GM03348 (cell line): ENCODE results near the gene PIGM.

Source experiments
- DNase-seq: peaks from one replicate; pipeline ENCODE4 v3.0.0; 2012; ENCODE audit warnings: low spot score

PIGM gene

DNA sequence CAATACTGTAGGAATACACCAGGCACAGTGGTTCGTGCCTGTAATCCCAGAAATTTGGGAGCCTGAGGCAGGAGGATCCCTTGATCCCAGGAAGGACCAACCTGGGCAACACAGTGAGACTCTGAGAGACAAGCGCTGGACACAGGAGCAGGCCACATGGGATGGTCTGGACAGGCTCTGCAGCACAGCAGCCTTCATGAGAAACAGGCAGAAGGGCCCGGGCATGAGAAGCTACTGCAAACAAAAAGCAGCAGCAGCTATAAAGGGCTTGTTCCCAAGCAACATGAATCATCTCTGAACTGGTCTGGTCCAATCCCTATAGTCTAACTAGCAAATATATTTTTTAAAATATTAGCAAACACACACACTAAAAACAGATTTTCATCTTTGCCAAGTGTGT lies 42.2 kb downstream of the PIGM start:
- DNase-seq: no peak

DNA sequence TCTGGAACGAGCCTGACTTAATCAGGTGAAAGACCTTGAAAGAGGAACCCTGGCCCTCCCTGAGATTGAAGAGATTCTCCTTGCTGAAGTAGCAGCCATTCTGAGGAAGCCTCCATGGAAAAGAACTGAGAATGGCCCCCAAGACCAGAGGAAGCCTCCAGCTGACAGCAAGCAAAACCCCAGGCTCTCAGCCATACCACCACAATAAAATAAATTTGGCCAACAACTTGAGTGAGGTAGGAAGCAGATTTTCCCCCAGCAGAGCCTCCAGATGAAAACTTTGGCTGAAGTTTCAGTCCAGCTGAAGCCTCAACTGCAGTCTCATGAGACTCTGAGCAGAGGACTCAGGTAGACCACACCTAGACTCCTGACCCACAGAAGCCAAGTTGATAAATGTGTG lies 43.8 kb downstream of the PIGM start:
- DNase-seq: no peak

DNA sequence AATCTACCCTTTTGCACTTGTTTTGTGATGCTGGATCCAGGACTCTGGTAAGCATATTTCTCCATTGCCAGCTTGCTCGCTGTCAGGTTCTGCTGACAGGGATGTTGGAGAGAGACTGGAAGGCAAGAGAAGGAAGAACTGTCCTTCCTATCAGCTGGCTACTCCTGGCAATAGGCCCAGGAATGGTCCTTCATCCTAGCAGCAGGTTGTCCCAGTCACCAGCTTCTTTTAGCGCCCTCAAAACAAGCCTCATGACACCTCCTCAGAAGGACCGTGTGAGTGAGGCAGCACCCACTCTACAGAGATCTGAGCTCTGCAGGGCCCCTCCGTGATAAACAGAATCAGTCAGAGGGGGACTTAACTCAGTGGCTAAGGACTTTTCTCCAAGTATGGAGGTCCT lies 44.6 kb downstream of the PIGM start:
- no peak for DNase-seq

DNA sequence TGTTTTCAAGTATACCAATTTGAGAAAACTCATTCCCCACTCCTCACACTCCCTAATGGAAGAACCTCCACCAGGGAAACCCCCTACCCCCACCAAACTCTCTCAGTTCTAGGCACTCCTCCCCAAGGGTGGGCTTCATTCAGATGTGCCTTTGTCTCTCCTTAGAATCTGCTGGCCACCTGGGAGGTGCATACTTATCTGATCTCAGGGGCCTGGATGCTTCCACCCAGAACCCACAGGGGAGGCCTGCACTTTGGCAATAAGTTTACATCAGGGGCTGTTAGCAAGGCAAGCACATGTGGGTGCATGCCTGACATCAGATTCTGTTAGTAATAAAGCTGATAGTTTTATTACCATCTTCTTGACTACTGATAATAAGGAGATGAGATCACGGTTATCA lies 45.3 kb downstream of the PIGM start:
- no peak for DNase-seq

DNA sequence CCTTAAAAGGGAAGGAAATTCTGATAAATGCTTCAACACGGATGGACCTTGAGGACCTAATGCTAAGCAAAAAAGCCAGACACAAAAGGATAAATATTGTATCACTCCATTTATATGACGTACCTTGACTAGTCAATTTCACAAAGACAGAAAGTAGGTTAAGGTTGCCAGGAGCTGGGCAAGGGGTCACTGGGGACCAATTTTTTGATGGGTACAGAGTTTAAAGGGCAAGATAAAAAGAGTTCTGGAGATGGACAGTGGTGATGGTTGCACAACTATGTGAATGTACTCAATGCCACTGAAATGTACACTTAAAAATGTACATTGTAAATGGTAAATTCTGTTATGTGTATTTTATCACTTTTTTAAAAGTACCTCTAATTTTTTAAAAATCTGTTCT lies 45.7 kb downstream of the PIGM start:
- no peak for DNase-seq

DNA sequence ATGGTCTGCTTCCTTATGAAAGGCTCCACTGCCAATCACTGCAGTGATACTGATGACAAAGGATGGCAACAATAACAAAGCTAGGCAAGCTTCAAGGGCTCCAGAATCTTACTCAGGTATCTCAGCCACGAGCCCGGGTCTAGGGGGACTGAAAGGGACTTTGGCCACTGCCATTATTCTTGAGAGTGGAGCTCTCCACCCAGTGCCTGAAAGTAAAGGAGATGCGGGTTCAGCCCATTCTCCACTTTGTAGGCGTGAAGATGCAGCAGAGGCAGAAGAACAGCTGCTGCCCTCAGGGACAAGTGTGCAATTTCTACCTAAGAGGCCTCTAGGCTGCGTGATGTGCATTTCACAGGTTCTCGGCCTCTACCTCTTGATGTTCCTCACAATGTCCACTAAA lies 46.3 kb downstream of the PIGM start:
- DNase-seq: no peak

DNA sequence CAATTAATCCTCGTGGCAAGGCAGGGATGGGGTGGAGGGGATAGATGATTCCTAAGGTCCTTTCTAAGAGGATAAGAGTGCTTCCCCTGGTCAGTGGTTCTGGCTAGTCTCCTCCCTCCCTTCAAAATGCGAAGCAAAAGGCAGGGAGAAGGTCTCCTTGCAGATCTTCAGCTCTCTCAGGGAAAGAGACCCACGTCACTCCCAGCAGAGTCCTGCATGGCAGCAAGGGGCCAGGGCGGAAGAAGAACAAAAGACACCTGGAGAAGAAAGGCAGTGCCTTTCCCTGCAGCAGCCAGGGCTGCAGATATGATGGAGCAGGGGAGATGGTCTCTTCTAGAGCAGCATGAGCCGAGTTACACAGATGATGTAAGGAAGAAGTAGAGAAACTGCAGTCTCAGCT lies 48.1 kb downstream of the PIGM start:
- no peak for DNase-seq

DNA sequence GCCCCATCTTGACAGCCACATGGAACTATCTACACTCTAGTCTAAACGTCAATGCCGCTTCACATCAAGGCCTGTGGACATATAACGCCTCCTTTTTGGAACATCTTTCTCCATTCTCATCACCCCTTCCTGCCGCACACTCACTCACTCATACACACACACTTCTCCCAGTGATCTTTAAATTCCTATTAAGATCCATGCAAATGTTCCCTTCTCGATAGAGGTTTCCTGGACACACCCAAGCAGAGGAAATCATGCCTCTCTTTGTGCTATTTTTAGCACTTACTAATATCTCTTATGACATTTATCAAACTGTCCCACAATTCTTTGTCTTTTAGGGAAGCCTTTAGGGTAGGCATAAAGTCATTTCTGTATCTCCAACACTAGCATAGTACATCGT lies 49.5 kb downstream of the PIGM start:
- no peak for DNase-seq

DNA sequence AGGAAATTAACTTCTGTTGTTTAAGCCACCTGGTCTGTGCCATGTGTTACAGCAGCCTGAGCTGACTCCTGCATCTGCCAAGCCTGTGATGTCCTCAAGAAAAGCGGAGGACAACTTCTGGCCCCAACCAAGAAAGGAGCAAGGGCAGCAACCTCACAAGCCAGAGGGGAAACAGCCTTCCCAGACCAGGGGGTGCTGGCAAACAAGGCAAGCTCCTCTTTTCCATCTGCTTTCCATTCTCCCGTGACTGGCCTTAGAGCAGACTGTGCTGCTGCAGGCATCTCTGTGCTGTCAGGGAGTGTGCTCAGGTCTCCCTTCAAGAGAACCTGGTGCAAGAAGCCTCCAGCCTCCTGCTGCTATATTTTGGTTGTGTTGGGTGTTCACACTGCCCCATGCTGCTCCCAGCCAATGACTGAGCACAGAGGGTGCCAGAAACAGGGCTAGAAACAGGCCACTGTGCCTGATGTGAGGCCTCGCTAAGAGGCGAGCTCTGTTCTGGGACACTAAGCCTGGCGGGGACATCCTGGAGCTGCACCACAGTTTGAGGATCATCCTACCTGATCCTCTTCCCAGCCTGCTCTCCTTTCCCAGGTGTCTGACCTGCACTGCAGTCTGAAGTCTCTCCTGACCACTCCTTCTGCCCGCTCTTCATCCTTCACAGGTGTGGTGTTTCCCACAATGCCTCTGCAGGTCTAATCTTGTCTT lies 50.3 kb downstream of the PIGM start:
- no peak for DNase-seq

DNA sequence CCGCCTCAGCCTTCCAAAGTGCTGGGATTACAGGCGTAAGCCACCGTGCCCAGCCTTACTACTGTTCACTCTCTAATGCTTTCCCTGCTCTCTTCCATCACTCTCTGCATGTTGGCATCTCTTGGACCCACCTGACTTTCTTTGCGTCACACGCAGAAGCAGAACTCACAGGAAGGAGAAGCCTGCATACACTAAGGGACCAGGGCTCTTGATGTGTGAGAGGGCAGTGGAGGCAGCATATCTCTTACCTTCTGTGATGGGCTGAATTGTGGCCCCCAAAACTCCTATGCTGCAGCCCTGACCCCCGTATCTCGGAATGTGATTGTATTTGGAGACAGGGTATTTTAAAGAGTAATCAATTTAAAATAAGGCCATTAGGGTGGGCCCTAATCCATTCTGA lies 51.0 kb downstream of the PIGM start:
- DNase-seq: no peak

DNA sequence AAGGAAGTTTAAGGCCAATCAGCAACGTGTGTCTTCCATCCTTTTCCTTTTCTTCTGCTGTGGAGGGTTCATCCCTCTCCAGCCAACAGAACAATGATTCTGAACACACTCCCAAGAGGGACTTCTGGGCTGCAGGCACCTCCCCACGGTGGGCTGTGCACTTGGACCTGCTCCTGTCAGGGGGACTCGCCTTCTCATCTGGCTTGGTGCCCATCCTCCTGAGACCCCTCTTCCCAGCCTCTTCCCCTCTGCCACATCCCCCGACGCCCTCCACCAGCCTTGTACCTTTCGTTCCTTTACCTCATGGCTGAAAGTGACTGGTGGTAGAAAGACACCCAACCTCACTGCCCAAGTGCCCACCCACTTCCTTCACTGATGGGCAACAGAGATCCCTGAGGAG lies 51.7 kb downstream of the PIGM start:
- DNase-seq: no peak

DNA sequence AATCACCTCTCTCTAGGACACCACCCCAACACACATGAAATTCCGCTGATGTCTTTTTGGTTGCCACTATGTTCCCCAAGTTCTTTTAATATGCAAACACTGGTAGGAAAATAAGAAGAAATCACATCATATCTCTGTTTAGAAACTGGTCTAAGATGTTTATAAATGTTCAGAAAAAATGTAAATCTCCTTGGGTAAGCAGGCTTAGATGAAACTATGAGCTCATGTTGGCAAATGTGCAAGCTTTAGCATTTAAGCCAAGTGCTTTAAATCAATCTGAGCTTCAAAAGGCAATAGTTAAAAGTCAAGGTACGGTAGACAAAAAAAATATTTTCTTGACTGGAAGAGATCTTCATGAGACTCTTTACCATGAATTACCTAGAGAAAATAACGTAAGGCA lies 52.5 kb downstream of the PIGM start:
- no peak for DNase-seq

DNA sequence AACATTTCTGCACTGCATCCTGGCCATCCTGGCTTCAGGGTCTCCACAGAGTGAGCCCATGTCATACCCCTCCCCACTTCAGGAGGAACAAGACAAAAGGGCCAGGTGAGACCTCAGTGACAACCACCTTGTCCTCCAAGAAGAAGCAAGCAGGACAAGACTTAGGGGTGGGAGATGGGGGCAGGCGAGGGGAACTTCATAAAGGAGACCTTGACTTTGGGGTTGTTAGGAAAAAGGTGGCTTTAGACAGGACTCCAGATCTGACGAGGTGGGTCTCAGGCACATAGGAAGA lies 53.7 kb downstream of the PIGM start:
- no peak for DNase-seq

DNA sequence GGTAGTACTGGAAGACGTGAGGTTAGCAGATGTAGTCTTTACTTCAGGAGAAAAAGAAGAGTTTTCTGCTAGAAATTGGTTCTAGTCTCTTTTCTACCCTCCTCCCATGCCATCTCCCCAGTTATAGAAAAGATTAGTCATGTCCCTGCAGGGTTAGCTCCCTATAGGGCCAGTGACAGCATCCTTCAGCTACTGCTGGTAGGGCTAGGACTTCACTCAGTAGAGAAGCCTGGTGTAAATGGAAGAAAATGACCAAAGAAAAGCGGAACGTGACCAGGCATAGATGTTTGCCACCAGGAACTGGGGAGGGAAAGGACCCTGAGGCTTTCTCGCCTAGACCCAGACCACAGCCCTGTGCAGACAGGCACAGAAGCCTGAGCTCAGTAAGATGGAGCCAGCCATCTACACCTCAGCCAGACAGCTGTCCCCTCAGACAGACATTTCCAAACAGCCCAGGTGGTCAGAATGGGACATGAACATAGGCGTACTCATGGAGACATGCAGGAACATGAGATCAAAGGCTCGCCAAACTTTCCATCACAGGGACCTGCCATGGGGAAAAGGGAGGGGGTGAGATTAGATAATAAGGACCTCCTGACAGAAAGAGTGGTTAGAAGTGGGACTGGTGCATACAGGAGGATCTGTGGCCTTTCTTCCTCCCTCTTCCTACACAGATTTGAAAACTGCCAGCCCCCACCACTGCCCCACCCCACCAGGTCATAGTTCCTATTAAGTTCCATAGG lies 54.3 kb downstream of the PIGM start:
- no peak for DNase-seq
